ENCODE results near the gene PHACTR3.

The PHACTR3 gene

GRCh38 chr20:59820204-59821041 is 216.1 kb downstream of the PHACTR3 start:
- no peak for DNase-seq

- no peak for DNase-seq
Observed at GRCh38 chr20:59821201-59821600, 216.9 kb downstream of the PHACTR3 start.

- DNase-seq: no peak
Observed at GRCh38 chr20:59821788-59822187, 217.4 kb downstream of the PHACTR3 start.

- DNase-seq: no peak
Observed at GRCh38 chr20:59822291-59823029, 218.1 kb downstream of the PHACTR3 start.

GRCh38 chr20:59823030-59823423 is 218.7 kb downstream of the PHACTR3 start:
- DNase-seq: no peak

GRCh38 chr20:59823491-59824259 is 219.3 kb downstream of the PHACTR3 start:
- DNase-seq: no peak

GRCh38 chr20:59824711-59825562 is 220.6 kb downstream of the PHACTR3 start:
- DNase-seq: no peak

DNA sequence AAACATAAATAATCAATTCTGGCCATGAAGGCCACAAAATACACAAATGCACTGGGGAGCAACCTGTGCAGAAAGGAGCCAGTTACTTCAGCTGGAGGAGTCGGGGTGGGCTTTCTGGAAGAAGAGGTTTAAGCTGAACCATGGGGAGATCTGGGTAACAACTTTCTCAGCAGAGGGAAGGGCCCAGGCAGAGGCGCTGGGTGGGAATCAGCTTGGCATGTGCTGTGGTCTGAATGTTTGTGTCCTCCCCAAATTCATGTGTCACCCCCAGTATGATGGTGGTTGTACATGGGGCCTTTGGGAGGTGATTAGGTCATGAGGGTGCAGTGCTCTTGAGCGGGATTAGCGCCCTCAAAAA is 221.2 kb downstream of the PHACTR3 start:
- no peak for DNase-seq

GRCh38 chr20:59825944-59826759 is 221.8 kb downstream of the PHACTR3 start:
- DNase-seq: peak; percentile 59

DNA sequence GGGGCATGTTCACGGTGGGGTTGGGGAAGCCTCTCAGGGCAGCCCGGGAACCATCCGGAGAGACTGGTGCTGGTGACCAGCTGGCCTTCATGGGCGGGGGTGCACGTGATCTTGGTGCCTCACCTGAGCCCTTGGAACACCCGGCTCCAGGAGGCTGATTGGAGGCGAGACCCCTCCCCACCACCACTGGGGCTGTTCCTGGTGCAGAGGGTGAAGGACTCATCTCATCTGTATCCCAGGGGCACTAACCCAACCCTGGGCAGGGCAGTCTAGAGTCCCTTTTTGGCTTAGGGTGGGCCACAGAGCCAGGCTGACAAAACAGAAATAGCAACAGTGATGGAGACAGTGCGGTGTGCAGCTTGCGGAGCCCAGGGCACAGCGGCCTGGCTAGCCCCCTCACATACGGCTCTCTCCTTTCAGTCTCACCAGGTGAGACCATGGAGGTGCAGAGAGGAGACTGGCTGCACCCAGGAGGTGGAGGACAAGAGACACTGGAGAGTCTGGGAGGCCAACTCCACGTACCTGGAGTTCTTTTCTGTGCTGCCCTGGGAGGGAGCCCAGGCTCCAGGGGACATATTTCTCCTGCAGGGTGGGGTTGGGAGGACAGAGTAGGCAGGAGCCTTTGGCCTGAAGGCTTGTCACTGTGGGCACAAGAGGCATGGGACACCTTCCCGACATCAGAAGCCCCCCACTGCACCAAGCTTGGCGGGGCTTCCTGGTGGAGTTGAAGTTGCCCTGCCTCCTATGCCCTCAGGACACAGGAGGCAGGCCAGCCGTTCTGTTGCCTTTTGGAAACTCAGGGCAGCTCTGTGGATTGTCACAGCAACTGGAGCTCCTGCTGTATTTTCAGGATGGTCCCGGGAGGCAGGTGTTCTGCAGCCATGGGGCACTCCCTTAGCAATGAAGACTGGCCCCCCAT is 223.1 kb downstream of the PHACTR3 start:
- DNase-seq: no peak

DNA sequence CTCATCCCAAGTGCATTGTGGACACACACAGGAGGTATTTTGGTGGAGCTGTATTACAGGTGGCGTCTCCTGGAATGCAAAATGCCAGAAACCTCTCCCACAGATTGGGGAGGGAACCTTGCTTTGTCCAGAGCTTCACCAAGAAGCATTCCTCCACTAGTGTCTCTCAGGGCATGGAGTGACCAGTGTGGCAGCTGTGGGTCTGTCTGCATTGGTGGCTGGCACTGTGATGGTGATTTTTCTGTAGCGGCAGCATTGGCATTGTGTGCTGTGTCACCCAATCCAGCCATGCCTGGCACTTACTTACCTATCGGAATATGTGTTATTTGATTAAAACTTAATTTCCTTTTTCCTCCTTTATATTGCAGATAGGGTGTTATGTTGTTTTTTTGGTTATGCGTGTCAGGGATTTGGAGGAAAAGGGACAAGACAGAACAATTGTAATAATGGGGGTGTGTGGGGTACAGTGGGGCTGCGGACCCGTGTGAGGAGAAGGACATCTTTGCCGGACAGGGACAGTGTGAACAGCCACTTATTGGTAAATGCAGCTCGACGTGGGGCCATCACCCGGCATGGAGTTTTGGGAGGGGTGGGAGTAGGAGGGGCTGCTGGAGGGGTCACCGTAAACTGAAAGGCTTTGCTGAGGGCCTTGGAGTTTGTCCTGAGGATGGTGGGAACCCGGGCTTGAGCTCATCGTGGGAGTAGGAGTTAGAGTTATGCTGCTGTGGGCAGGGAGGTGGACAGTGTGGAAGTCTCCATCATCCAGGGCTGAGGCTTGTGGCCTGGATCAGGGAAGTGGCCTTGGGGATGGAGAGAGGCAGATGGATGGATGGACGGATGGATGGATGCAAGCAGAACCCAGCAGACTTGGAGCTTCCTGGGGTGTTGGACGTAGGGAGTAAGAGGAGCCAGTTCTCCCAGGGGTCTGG is 224.0 kb downstream of the PHACTR3 start:
- DNase-seq: no peak

GRCh38 chr20:59829054-59829785 is 224.9 kb downstream of the PHACTR3 start:
- no peak for DNase-seq

- no peak for DNase-seq
Observed at GRCh38 chr20:59829786-59830664, 225.7 kb downstream of the PHACTR3 start.

DNA sequence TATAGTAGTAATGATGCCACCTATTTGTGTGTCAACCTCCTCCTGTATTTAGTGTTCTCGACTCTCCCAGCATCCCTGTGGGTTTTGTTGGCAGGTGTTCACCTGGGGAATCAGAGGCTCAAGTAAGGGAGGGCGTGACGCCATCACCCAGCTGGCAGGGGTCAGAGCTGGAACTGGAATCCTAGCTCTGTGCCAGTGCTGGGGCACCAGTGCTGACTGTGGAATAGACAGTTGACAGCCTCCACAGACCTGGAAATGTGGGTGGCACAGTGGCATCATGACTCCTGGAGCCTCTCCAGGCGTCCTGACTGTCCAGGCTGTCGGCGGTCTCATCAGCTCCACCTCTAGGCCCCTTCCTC is 226.3 kb downstream of the PHACTR3 start:
- DNase-seq: no peak

DNA sequence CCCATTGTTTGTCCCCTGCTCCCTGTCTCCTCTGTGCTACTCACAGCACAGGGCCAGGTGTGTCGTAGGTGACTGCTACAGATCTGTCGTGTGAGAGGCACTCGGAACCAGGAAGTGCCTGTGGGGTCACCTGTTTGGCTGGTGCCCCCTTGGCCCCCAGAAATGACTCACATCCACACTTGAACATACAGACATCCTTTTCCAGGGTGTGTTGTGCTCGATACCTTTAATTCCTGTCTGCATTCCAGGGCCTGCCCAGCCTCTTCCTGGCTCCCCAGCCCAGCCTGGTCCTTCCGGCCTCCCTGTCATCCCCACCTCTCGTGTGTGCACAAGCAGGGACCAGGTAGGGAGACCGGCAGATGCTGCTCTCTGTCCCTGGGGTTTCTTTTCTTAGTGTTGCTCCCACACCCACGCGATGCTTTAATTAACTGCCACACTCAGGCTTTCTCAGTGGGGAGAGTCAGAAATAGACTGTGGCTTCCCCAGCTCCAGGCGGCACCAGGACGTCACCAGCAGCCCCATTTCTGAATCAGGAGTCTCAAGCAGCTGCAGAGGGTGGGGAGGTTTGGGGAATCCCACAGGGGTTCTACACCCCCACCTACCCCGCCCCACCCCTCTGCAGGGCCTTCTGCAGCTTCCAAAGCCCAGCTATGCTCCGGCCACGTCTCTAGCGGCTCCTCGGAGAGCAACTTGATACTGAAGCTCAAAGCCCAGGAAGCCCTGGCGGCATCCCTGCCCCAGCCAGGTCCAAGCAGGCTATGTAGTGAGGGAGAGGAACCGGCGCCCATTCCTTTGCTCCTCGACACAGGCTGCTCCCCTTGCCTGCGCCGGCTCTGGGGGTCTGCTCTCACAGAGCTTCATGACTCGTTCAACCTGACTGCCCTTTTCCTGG is 226.9 kb downstream of the PHACTR3 start:
- peak; percentile 42 for DNase-seq

DNA sequence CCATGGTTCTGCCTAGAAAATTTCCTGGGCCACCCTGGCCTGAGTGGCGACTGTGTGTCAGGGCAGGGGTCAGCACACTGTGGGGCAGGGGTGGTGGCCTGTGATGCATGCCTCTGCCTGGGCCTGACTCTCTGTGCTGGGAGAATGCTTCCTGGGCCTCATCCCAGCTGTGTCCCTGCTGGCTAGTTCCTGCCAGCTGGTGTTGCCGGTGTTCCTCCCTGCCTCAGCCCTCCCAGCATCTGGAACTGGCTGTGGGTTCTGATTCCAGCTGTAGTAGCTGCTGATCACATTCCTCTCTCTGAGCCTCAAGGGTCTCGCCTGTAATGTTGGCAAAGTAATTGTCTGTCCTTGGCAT is 227.6 kb downstream of the PHACTR3 start:
- DNase-seq: peak; percentile 66
